SU-DHL-6 (cell line): Measurements from ENCODE around the gene UHRF1.

ENCODE experiments used
- H2AFZ ChIP-seq: fragments of 200-600 bp; sonication (generic); 2 replicates; pipeline ENCODE4 v1.6.1; 2014; ENCODE audit warnings: low read depth, mild to moderate bottlenecking, moderate library complexity, mixed read lengths, antibody characterized with exemption, low read length; ENCODE audit not compliant: severe bottlenecking
- H3F3A ChIP-seq: fragments of 200-600 bp; shearing (Covaris generic); 2 replicates; pipeline ENCODE4 v1.6.0; 2016; ENCODE audit warnings: antibody characterized with exemption, mild to moderate bottlenecking; ENCODE audit not compliant: insufficient read depth
- H3K27ac ChIP-seq: fragments of 200-600 bp; sonication (generic); 2 replicates; pipeline ENCODE4 v1.5.1; 2016; ENCODE audit warnings: low read depth, mild to moderate bottlenecking, low read length, moderate library complexity, mixed read lengths
- H3K27me3 ChIP-seq: fragments of 200-600 bp; sonication (generic), shearing (Covaris generic); 2 replicates; pipeline ENCODE4 v1.6.0; 2014; ENCODE audit warnings: mild to moderate bottlenecking, low read length
- H3K36me3 ChIP-seq: fragments of 200-600 bp; sonication (generic); 2 replicates; pipeline ENCODE4 v1.6.1; 2014; ENCODE audit warnings: mild to moderate bottlenecking, low read length, mixed read lengths
- H3K4me2 ChIP-seq: fragments of 300-600, 200-600 bp; shearing (Covaris generic), sonication (generic); 2 replicates; pipeline ENCODE4 v1.6.0; 2014; ENCODE audit warnings: low read length, low read depth, mild to moderate bottlenecking; ENCODE audit not compliant: poor library complexity, severe bottlenecking
- H3K4me3 ChIP-seq: fragments of 200-600 bp; sonication (generic); 2 replicates; pipeline ENCODE4 v1.5.1; 2014; ENCODE audit warnings: antibody characterized with exemption, low read length, mild to moderate bottlenecking, mixed read lengths; ENCODE audit not compliant: insufficient read depth, poor library complexity, severe bottlenecking
- H3K79me2 ChIP-seq: fragments of 200-600 bp; sonication (generic); 2 replicates; pipeline ENCODE4 v1.6.1; 2014; ENCODE audit warnings: mild to moderate bottlenecking, low read length, moderate library complexity; ENCODE audit not compliant: insufficient read depth
- H3K9ac ChIP-seq: fragments of 200-600 bp; sonication (generic); 2 replicates; pipeline ENCODE4 v1.7.0; 2014; ENCODE audit warnings: mild to moderate bottlenecking, low read length
- H3K9me2 ChIP-seq: fragments of 200-600 bp; sonication (generic); replicated peaks from 2 replicates; pipeline ENCODE4 v1.6.1; 2014; ENCODE audit warnings: low read length; ENCODE audit not compliant: insufficient read depth
- H3K9me3 ChIP-seq: fragments of 200-600 bp; sonication (generic); 2 replicates; pipeline ENCODE4 v1.6.1; 2014; ENCODE audit warnings: low read length, mixed read lengths; ENCODE audit not compliant: insufficient read depth
- H4K20me1 ChIP-seq: fragments of 200-600 bp; sonication (generic); 2 replicates; pipeline ENCODE4 v1.6.1; 2014; ENCODE audit warnings: low read depth, mild to moderate bottlenecking, antibody characterized with exemption, low read length, moderate library complexity, mixed read lengths
- CTCF ChIP-seq: fragments of 200-600 bp; sonication (generic); IDR thresholded peaks from one replicate; pipeline ENCODE4 v1.5.1; 2017; ENCODE audit warnings: antibody characterized with exemption, mild to moderate bottlenecking, low read length, moderate library complexity; ENCODE audit not compliant: insufficient read depth, poor library complexity, severe bottlenecking
- EZH2phosphoT487 ChIP-seq: fragments of 200-600 bp; sonication (generic), shearing (Covaris generic); conservative IDR thresholded peaks from 2 replicates; pipeline ENCODE4 v1.6.1; 2018; ENCODE audit warnings: mild to moderate bottlenecking, antibody characterized with exemption, low read length, moderate library complexity, mixed read lengths

The UHRF1 gene

DNA sequence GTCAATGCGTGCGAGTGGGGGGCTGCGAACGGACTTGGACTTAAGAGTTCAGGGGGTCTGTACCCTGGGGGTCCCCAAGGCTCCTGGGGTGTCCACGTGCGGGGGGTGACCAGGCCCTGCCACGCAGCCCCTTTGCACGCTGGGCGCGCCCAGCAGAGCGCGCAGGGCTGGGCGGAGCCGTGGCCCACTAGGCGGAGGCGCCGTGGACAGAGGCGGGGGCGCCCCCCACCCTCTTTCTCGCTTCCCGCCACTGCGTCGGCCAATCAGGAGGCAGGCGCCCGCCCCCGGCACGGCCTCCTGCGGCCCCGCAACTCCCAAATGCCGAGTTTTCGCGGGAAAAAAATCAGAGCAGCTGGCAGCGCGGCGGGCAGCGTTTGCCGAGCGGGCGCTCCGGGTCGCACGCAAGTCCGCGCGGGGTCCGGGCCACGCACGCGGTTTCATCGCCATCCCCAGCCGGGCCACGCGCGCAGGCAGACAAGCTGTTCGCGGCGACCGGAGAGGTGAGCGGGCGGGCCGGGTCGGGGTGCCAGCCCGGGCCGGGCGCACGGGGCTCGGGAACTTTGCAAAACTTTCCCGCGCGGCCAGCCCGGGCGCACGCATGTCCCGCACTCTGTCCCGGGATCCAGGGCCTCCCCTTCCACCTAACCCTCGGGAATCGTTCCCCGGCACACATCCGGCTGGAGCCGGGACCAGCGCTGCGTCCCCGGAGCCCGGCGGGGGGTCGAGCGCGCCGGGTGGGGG lies at the start of gene UHRF1:
TSS of gene UHRF1 (plus strand) at position 346 of the 741 bp plus-strand sequence. CDS start 1,385 bp downstream, outside the sequence.
- Histone ChIP-seq H3K4me2 (peak within 1 kb of the TSS; percentile 99), H3K79me2 (peaks cover 42% of the 10 kb centered on the region), H3K4me3 (peak within 1 kb of the TSS; percentile 94), H3K27me3 (no peaks in the 10 kb centered on the region), H3K9me3 (no peaks in the 10 kb centered on the region), H3F3A (peaks cover 25% of the 10 kb centered on the region), H3K27ac (peak within 1 kb of the TSS; percentile 78), H3K9me2 (no peaks in the 10 kb centered on the region), H2AFZ (peak within 1 kb of the TSS; percentile 80), H3K36me3 (peaks cover 10% of the 10 kb centered on the region; the same call in 1 of the 2 replicates), H4K20me1 (no peaks in the 10 kb centered on the region), H3K9ac (peak within 1 kb of the TSS; percentile 93)
- TF ChIP-seq CTCF: no peak
- no peak for TF ChIP-seq EZH2phosphoT487

DNA sequence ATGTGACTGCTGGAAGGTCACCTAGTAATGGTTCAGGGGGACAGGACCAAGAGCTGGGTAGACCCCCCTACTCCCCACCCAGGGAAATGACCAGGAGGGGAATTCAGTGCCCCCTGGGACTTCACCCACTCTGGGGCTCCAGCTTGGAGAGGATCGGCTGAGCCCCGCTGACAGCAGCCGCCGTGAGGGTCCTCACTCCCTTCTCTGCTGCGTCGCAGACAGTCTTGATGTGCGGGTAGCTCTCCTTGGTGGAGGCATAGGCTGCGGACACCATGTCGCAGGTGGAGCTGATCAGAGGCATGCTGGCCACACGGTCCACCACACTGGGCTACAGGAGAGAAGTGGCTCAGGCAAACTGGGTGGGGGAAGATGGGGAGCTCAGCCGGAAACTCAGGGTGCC lies 49.6 kb upstream of the UHRF1 start:
- H3K4me2 ChIP-seq: no peak overlapping the region
- H3K36me3 ChIP-seq: no peaks in the 10 kb centered on the region
- no peaks in the 10 kb centered on the region for H3K9me3 ChIP-seq
- H3K27ac ChIP-seq: no peak overlapping the region
- no peaks in the 10 kb centered on the region for H3K27me3 ChIP-seq
- H3F3A ChIP-seq: no peaks in the 10 kb centered on the region
- H3K4me3 ChIP-seq: no peak overlapping the region
- no peaks in the 10 kb centered on the region for H3K9me2 ChIP-seq
- H2AFZ ChIP-seq: no peak overlapping the region
- TF ChIP-seq CTCF: no peak
- no peak for TF ChIP-seq EZH2phosphoT487
- H3K79me2 ChIP-seq: no peaks in the 10 kb centered on the region
- no peak overlapping the region for H3K9ac ChIP-seq
- no peaks in the 10 kb centered on the region for H4K20me1 ChIP-seq

DNA sequence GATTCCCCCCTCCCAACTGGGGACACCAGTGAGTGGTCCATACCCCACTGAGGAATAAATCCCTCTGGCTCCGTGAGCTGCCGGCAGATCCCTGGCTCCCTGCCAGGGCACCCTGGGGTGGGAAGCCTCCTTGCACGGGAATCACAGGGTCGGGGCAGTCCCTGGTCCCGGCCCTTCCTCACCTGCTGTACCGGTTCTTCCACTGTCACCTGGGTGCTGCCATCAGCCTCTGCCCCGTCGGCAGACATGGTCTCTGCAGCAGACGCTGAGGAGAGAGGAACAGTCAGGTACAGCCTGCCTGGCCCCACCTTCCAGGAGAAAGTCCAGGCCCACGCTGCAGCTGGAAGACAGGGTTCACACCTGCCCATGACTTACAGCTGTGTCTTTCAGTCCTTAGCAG lies 48.2 kb upstream of the UHRF1 start:
- H3K9ac ChIP-seq: no peak overlapping the region
- no peaks in the 10 kb centered on the region for H3K36me3 ChIP-seq
- TF ChIP-seq EZH2phosphoT487 (no peak), CTCF (no peak)

More for the DNA sequence above, 48.2 kb upstream of the UHRF1 start:
- Histone ChIP-seq H3F3A (no peaks in the 10 kb centered on the region), H3K4me3 (no peak overlapping the region), H3K9me3 (no peaks in the 10 kb centered on the region), H3K27me3 (no peaks in the 10 kb centered on the region), H2AFZ (no peak overlapping the region), H4K20me1 (no peaks in the 10 kb centered on the region), H3K27ac (no peak overlapping the region), H3K79me2 (no peaks in the 10 kb centered on the region), H3K4me2 (no peak overlapping the region), H3K9me2 (no peaks in the 10 kb centered on the region)
